Stimulated activated CD8-positive, alpha-beta memory T cell treated with anti-CD3 and anti-CD28 coated beads, Interleukin-7, amount 100 ng/mL, for 1 hour (primary cell): ENCODE results near the gene STPG2.

Experiments used
- DNase-seq, 2 donors: peaks; one replicate each; pipeline ENCODE4 v3.0.0-alpha.2; 2020; ENCODE audit warnings: low read depth in 2 of 2

STPG2 gene

DNA sequence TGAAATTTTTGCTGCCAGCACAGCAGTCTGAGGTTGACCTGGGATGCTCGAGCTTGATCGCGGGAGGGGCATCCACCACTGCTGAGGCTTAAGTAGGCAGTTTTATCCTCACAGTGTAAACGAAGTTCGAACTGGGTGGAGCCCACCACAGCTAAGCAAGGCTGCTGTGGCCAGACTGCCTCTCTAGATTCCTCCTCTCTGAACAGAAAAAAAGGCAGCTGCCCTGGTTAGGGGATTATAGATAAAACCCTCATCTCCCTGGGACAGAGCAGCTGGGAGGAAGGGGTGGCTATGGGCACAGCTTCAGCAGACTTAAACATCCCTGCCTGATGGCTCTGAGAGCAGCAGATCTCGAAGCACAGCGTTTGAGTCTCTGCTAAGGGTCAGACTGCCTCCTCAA, 314.6 kb downstream of the STPG2 start:
- DNase-seq, result no peak

GRCh38 chr4:97819294-97819693, 324.0 kb downstream of the STPG2 start:
- DNase-seq, result no peak

DNA sequence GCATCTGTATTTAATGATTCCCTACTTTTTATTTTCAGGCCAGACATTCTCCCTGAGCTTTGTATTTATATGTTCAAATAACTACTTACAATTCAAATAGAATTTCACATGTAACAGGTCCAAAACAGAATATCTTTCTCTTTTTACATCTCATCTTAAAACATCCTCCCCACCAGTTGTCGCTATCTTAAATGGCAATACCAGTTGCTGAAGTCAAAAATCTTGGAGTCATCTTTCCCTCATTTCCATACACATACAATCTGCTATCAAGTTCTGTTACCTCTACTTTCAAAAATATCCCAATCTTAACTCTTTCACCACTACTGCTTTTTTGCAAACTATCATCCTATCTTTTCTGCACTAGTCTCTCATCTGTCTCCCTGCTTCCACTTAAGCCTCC, 330.5 kb downstream of the STPG2 start:
- DNase-seq, result no peak

- no peak for DNase-seq
Observed at GRCh38 chr4:97786306-97786920, 356.9 kb downstream of the STPG2 start.

DNA sequence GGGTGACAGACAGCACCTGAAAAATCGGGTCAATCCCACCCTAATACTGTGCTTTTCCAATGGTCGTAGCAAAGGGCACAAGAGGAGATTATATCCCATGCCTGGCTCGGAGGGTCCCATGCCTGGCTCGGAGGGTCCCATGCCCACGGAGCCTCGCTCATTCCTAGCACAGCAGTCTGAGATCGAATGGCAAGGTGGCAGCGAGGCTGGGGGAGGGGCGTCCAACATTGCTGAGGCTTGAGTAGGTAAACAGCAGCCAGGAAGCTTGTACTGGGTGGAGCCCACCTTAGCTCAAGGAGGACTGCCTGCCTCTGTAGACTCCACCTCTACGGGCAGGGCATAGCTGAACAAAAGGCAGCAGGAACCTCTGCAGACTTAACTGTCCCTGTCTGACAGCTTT, 365.1 kb downstream of the STPG2 start:
- DNase-seq, result no peak

DNA sequence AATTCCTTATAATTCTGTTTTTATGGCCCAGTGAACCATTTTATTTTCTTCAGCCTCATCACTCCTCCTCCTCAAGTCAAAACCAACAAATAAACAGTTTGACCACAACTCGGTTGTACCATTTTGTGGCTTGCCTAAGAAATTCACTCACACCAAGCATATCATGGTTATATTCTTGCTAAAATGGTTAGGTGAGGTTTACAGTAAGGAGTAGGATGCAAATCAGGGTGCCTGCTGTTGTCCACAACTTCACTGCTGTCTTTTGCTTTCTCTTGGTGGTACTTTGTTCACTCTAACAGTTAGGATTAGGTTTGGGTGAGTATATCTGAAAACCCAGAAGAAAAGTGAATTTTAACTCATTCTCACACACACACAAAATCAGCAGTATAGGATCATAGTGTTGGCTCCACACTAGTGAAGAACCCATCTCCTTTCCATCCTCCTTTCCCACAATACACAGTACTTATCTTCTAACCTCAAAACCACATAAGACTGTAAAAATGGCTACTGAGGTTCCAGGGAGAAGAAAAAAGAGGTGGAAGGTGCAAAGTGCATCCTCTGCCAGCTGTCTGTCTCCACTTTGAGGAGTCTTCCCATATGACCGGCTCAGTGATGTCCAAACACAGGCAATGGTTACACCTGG, 368.8 kb downstream of the STPG2 start:
- DNase-seq, result no peak

GRCh38 chr4:97770222-97770621, 373.1 kb downstream of the STPG2 start:
- DNase-seq, result no peak

GRCh38 chr4:97762115-97762512, 381.2 kb downstream of the STPG2 start:
- DNase-seq, result no peak

- DNase-seq, result no peak
Observed at GRCh38 chr4:97761445-97762114, 381.7 kb downstream of the STPG2 start.

DNA sequence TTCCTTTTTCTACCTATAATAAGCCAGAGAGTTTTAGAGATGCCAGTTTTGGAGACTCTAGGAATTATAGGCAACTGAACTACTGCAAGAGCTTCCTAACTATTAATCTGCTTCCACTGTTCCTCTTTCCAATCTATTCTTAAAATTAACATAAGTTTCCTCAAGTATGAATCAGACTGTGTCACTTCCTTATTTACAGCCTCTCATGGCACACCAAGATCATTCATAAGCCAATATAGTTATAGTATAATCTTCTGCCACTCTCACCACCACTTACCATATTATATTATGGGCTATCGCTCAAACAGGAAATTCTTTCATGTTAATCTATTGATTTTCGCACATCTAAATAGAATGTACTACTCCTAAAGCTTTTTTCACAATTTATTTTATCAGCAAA, 383.5 kb downstream of the STPG2 start:
- DNase-seq, result no peak

DNA sequence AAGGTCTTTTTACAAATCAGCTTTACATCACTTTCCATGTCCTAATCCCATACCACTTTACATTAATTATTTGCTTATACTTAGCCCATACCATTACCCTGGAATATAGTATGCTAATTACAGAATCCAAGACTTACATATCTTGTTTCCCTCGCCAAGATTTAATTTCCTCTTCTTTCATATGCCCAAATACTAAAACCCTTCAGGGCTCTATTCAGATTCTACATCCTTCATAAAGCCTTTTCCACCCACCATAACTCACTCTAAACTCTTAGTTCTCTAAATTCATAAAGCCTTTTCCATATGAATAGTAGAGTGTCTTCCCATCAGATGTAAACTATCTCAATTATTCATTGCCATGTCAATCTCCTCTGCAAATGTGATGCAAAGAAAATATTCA, 390.7 kb downstream of the STPG2 start:
- DNase-seq, result no peak

DNA sequence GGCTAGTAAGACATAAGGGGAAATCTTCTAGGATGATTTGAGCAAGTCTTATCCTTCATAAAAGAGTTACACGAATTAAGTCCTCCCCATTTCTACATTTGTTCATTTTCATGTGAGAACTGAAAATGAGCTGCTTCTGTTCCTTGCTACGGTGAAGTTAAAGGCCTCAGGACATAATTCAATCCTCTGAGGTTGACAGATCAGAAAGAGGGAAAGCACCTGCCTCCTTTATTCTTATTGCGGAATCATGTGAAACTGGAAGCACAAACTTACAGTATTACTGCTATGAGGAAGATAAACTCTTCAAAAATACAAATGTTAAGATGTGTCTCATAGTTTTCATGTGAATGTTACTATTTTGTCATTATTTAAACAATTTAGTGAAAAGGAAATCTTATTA, 395.3 kb downstream of the STPG2 start:
- no peak for DNase-seq

- no peak for DNase-seq
Observed at GRCh38 chr4:97720869-97721432, 422.3 kb downstream of the STPG2 start.

DNA sequence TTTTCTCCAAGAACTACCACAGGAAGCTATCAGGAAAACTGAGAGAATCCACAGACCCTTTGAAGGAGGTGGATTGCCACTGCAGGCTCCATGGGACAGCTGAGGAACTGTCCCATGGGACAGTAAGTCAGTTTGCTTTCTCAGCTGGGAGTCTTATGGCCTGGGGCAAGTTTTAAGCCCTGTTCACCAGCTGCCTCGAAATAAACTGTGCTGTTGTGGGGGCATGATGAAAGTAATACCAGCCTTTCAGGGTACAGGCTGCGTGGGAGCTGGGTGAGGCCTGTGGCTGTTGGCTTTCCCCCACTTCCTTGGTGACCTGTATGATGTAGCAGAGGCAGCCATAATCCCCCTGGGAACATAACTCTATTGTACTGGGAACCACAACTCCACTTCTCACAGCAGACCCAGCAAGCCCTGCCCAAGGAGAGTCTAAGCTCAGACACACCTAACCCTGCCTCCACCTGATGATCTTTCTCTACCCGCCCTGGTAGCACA, 452.1 kb downstream of the STPG2 start:
- no peak for DNase-seq

GRCh38 chr4:97670703-97671269, 472.5 kb downstream of the STPG2 start:
- no peak for DNase-seq

DNA sequence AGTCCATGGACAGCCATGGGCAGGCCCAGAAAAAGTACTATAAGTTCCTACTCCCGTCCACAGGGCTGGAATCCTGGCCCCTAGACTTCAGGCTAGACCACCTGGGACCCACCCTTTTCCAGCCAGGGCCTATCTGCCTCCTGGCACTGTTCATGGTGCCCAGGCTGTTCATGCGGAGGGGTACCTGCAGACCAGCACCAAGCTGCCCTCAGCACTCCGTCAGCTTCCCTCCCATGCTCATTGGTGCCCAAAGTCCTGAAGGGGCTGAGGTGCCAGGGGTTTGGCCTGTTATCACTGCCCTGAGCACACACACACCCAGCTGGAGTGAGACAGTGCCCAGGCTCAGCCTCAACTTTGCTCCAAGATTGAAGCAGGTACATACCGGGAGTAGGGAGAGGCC, 477.7 kb downstream of the STPG2 start:
- DNase-seq, result no peak

DNA sequence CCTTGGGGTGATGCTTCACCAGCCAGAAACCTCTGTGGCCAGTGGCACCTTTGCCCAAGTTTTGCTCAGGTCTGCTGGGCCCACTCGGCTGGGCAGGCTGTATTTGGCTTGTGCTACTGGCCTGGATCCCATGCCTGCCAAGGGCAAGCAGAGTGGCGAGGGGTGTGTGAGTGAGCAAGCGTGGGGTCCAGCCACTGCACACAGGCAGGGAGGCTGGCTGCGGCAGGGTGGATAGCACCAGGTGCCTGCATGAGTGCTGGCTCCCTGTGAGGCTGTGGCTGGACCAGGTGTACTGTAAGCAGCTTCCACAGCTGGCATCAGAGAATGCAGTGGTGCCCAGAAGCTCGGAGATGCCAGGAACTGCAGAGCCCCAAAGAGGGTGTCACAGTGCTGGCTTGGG, 478.5 kb downstream of the STPG2 start:
- no peak for DNase-seq

- DNase-seq, result no peak
Observed at GRCh38 chr4:97662133-97662532, 481.1 kb downstream of the STPG2 start.

GRCh38 chr4:97656044-97656720, 487.1 kb downstream of the STPG2 start:
- no peak for DNase-seq

GRCh38 chr4:97653701-97654100, 489.6 kb downstream of the STPG2 start:
- DNase-seq, result no peak

DNA sequence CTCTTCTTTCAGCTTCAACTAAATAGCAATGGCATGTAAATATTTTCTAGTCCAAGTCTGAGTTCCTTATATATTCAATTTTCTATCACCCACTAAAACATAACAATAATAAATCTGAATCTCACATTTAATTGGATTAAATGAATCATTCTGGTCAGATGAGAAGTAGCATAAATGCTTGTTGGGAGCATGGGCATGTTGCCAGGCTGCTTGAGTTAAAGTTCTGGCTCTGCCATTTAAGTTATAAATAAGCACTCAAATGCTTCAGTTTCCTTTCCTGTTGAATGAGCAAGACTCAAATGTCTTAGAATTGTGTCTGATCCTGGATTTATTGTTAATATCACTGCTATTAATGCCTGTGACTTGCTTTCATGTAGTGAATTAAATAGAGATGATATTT, 496.3 kb downstream of the STPG2 start:
- no peak for DNase-seq
